Left lung (tissue), 10 donors: ENCODE results near the gene ZNF69. TPM values are rescaled to one million over a fixed set of nuclear protein-coding genes. Genes with fewer than 3 reads are reported as not detected.
"Not testable (repeated sequence)": the region's sequence is repeated elsewhere in the genome, so short reads cannot be mapped to it uniquely, and the experiment has no call there.

ENCODE experiments used
- ATAC-seq: fragments of 200-7000 bp; cut with Tn5 transposase; one replicate; pipeline ENCODE4 v1.9.1; 2020; ENCODE audit warnings: moderate library complexity
- DNase-seq, 4 donors: peaks; one replicate each; pipeline ENCODE4 v3.0.0-alpha.2; 2013 to 2020
- H3K27ac ChIP-seq, 2 donors: fragments of 200-600 bp; sonication (generic) in 1 of 2; one replicate each; pipeline versions ENCODE4 v1.5.0 to v1.8.0; 2020 to 2021
- H3K27me3 ChIP-seq, 2 donors: fragments of 200-600 bp; sonication (generic) in 1 of 2; one replicate each; pipeline versions ENCODE4 v1.5.0 to v1.8.0; 2020 to 2021
- H3K36me3 ChIP-seq, 2 donors: fragments of 200-600 bp; sonication (generic) in 1 of 2; one replicate each; pipeline versions ENCODE4 v1.5.0 to v1.8.0; 2020 to 2021
- H3K4me1 ChIP-seq, 2 donors: fragments of 200-600 bp; one replicate each; pipeline ENCODE4 v1.8.0; 2021
- H3K4me3 ChIP-seq, 2 donors: fragments of 200-600 bp; sonication (generic) in 1 of 2; one replicate each; pipeline versions ENCODE4 v1.5.0 to v1.8.0; 2020 to 2021; ENCODE audit warnings: mild to moderate bottlenecking in 1 of 2
- H3K9me3 ChIP-seq, 2 donors: fragments of 200-600 bp; sonication (generic) in 1 of 2; one replicate each; pipeline versions ENCODE4 v1.5.0 to v1.8.0; 2020 to 2021
- intact Hi-C, 2 donors: fragments of 100-400 bp; cut with DNase I; formaldehyde crosslinking; loops; one replicate each; pipeline versions ENCODE4 v1.11.2 to v1.14.2; 2022
- polyA plus RNA-seq, 6 donors: library from polyadenylated mRNA; unstranded; fragments of 120-200 nt; gene quantifications; one replicate each; pipeline ENCODE4 v1.2.1, GENCODE V29; 2013; ENCODE audit not compliant: insufficient read length in 6 of 6
- total RNA-seq, 2 donors: library from RNA; stranded (reverse); fragmentation: NEBNext Ultra II Directional; extraction: Animal tissue kit (Norgen Biotek cat#: 25700); gene quantifications; one replicate each; pipeline ENCODE4 v1.2.1, GENCODE V29; 2021
- TF ChIP-seq, protein P1 (sequence below), 2 donors: fragments of 200-600 bp; sonication (generic) in 1 of 2; IDR thresholded peaks; one replicate each; pipeline versions ENCODE4 v1.5.0 to v1.8.0; 2021; ENCODE audit warnings: antibody characterized with exemption in 2 of 2
- donor health status: DM: no; HTN: yes; CAD: no.
- donor health status: DM: no; HTN: no; CAD: no.

Gene ZNF69
- total and polyA plus RNA-seq, 8 donors: 11.2 to 25.0 (median 16.9) TPM

DNA sequence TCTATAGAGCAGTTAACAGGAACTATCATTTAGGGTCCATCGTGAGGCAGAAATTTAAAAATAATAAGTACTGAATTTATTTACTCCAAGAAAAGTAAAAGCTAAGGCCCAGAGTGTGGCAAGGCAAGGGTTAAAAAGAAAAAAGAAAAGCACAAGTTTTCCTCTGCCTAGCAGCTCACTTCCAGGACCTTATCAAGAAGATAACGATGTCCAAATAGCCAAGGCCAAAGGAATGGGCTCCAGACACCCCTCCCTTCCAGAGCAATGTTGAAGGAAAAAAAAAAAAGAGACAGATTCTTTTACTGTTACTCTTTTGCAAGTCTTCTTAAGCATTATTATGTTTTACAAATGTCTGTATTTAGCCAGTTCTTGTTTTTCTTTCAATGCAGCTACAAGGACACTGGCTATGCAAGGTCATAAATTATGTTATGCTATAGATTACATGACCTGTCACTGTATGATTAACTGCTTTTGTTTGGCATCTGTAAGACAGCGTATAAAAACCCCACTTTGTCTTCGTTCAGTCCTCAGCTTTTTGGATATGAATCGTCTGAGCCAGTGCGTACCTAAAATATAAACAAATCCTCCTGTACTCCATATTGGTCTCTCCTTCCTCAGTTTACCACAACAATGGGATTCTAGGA lies 34.4 kb downstream of the ZNF69 start:
- Histone ChIP-seq H3K27me3 (no peaks in the 10 kb centered on the region), H3K9me3 (no peaks in the 10 kb centered on the region), H3K27ac (no peak overlapping the region), H3K4me1 (peaks cover 13 to 19% of the 10 kb centered on the region in 2 donors), H3K4me3 (no peak overlapping the region), H3K36me3 (no peaks in the 10 kb centered on the region)
- TF ChIP-seq, protein P1, sequence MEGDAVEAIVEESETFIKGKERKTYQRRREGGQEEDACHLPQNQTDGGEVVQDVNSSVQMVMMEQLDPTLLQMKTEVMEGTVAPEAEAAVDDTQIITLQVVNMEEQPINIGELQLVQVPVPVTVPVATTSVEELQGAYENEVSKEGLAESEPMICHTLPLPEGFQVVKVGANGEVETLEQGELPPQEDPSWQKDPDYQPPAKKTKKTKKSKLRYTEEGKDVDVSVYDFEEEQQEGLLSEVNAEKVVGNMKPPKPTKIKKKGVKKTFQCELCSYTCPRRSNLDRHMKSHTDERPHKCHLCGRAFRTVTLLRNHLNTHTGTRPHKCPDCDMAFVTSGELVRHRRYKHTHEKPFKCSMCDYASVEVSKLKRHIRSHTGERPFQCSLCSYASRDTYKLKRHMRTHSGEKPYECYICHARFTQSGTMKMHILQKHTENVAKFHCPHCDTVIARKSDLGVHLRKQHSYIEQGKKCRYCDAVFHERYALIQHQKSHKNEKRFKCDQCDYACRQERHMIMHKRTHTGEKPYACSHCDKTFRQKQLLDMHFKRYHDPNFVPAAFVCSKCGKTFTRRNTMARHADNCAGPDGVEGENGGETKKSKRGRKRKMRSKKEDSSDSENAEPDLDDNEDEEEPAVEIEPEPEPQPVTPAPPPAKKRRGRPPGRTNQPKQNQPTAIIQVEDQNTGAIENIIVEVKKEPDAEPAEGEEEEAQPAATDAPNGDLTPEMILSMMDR (IDR thresholded peaks at IDR 0.05): no peak
- ATAC-seq: no peak
- intact Hi-C loops: no loop called here
- no peak for DNase-seq

GRCh38 chr19:11924886-11925650 lies 37.5 kb downstream of the ZNF69 start, which contains the start of gene ZNF700:
Gene ZNF700 (plus strand): TSS chr19:11925107. CDS start chr19:11925211, 104 bp downstream.
- ATAC-seq (peak; percentile 97), DNase-seq (peak; percentile 94 to 96 (median 96))
- TF ChIP-seq, protein P1 (IDR thresholded peaks at IDR 0.05): no peak
- H3K4me1 ChIP-seq: peaks cover 13 to 23% of the 10 kb centered on the region in 2 donors
- no peaks in the 10 kb centered on the region for H3K9me3 ChIP-seq
- peak within 1 kb of the TSS; percentile 95 to 98 for H3K27ac ChIP-seq
- intact Hi-C loops: no loop called here
- H3K36me3 ChIP-seq: peaks cover 0 to 6% of the 10 kb centered on the region in 2 donors
- peak within 1 kb of the TSS; percentile 95 to 96 for H3K4me3 ChIP-seq
- no peaks in the 10 kb centered on the region for H3K27me3 ChIP-seq

- H3K27ac ChIP-seq: peak overlapping the region; percentile 95 to 98
- H3K36me3 ChIP-seq, DNase-seq, H3K9me3 ChIP-seq, H3K27me3 ChIP-seq, intact Hi-C loops, ATAC-seq: not testable (repeated sequence)
- peak overlapping the region; percentile 95 to 96 for H3K4me3 ChIP-seq
- peaks cover 13 to 23% of the 10 kb centered on the region in 2 donors for H3K4me1 ChIP-seq
Measured at GRCh38 chr19:11925651-11926187, 38.1 kb downstream of the ZNF69 start.

DNA sequence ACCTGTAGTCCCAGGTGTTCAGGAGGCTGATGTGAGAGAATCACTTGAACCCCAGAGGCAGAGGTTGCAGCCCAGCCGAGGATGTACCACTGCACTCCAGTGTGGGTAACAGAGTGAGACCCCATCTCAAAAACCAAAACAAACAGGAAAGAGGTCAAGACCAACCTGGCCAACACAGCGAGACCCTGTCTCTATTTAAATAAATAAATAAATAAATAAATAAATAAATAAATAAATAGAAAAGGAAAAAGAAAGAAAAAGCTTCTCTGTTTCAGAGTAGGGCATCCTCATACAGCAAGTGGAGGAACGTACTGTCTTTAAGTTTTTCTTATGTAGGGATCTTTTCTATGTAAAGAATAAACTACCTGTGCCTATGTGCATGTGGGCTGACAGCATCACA lies 39.6 kb downstream of the ZNF69 start:
- Histone ChIP-seq H3K4me1 (peaks cover 13 to 23% of the 10 kb centered on the region in 2 donors), H3K36me3 (peaks cover 0 to 6% of the 10 kb centered on the region in 2 donors), H3K27ac (no peak overlapping the region), H3K9me3 (peaks cover 0 to 5% of the 10 kb centered on the region in 2 donors), H3K4me3 (no peak overlapping the region), H3K27me3 (no peaks in the 10 kb centered on the region)
- TF ChIP-seq, protein P1 (IDR thresholded peaks at IDR 0.05): no peak
- ATAC-seq (no peak), DNase-seq (no peak)
- intact Hi-C loops: no loop called here

DNA sequence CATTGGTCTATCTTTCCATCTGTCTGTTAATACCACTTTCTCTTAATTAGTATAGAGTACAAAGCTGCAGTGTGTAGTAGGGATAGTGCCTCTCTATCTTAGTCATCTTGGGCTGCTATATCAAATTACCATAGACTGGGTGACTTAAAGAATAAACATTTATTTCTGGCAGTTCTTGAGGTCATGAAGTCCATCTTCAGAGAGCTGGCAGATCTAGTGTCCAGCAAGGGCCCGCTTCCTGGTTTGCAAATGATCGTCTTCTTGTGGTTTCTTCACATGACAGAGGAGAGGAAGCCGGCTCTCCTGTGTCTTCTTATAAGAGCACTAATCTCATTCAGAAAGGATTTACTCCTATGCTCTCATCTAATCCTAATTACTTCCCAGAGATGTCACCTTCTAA lies 43.5 kb downstream of the ZNF69 start:
- TF ChIP-seq, protein P1 (IDR thresholded peaks at IDR 0.05): no peak
- no peak overlapping the region for H3K27ac ChIP-seq
- H3K9me3 ChIP-seq: peaks cover 0 to 32% of the 10 kb centered on the region in 2 donors
- intact Hi-C loops: no loop called here
- H3K4me3 ChIP-seq: no peak overlapping the region
- DNase-seq (no peak), ATAC-seq (no peak)
- H3K27me3 ChIP-seq: no peaks in the 10 kb centered on the region
- H3K4me1 ChIP-seq: peaks cover 5 to 13% of the 10 kb centered on the region in 2 donors
- H3K36me3 ChIP-seq: peaks cover 0 to 15% of the 10 kb centered on the region in 2 donors
